Activated CD8-positive, alpha-beta memory T cell treated with anti-CD3 and anti-CD28 coated beads, Interleukin-2, amount 50 U/mL, for 24 hours (primary cell): ENCODE measurements around the gene LRRC9.
"Not testable (repeated sequence)": the region's sequence is repeated elsewhere in the genome, so short reads cannot be mapped to it uniquely, and the experiment has no call there.

Experiments used
- DNase-seq: peaks from one replicate; pipeline ENCODE4 v3.0.0-alpha.2; 2020; ENCODE audit errors: extremely low read depth

Gene LRRC9

GRCh38 chr14:59957890-59958289 lies 37.9 kb downstream of the LRRC9 start:
- DNase-seq = not testable (repeated sequence)

- no peak for DNase-seq
These were observed 39.7 kb downstream of the LRRC9 start for GRCh38 chr14:59959668-59960067.

GRCh38 chr14:59961518-59962062 lies 41.6 kb downstream of the LRRC9 start:
- DNase-seq = no peak

- no peak for DNase-seq
These were observed 44.5 kb downstream of the LRRC9 start for GRCh38 chr14:59964251-59965007.

- DNase-seq = no peak
These were observed 49.4 kb downstream of the LRRC9 start for GRCh38 chr14:59969319-59969718.

- DNase-seq = no peak
These were observed 61.6 kb downstream of the LRRC9 start for GRCh38 chr14:59981564-59981963.

GRCh38 chr14:59983048-59983447 lies 63.1 kb downstream of the LRRC9 start:
- DNase-seq = no peak

- no peak for DNase-seq
These were observed 66.7 kb downstream of the LRRC9 start for GRCh38 chr14:59986556-59987059.

- no peak for DNase-seq
These were observed 77.5 kb downstream of the LRRC9 start for GRCh38 chr14:59997449-59997848.

GRCh38 chr14:59997966-59998365 lies 78.0 kb downstream of the LRRC9 start:
- DNase-seq = no peak

- DNase-seq = no peak
These were observed 78.6 kb downstream of the LRRC9 start for GRCh38 chr14:59998564-59998963.

GRCh38 chr14:60002819-60003492 lies 83.0 kb downstream of the LRRC9 start:
- no peak for DNase-seq

GRCh38 chr14:60003991-60004390 lies 84.0 kb downstream of the LRRC9 start:
- DNase-seq = no peak

- DNase-seq = no peak
These were observed 88.1 kb downstream of the LRRC9 start for GRCh38 chr14:60008042-60008441.

GRCh38 chr14:60010263-60010662 lies 90.3 kb downstream of the LRRC9 start:
- not testable (repeated sequence) for DNase-seq

- no peak for DNase-seq
These were observed 94.5 kb downstream of the LRRC9 start for GRCh38 chr14:60014402-60014801.

GRCh38 chr14:60021619-60022018 lies 101.7 kb downstream of the LRRC9 start:
- DNase-seq = no peak

- no peak for DNase-seq
These were observed 105.6 kb downstream of the LRRC9 start for GRCh38 chr14:60025571-60025970.

- no peak for DNase-seq
These were observed 115.2 kb downstream of the LRRC9 start for GRCh38 chr14:60035177-60035576.

GRCh38 chr14:60047976-60048375 lies 128.0 kb downstream of the LRRC9 start:
- DNase-seq = not testable (repeated sequence)

- no peak for DNase-seq
These were observed 131.8 kb downstream of the LRRC9 start for GRCh38 chr14:60051721-60052221.

- DNase-seq = no peak
These were observed 138.1 kb downstream of the LRRC9 start for GRCh38 chr14:60058087-60058486.

- no peak for DNase-seq
These were observed 141.4 kb downstream of the LRRC9 start for GRCh38 chr14:60061371-60061770.
